HL-60 (cell line): ENCODE measurements around the gene DUSP5.

Source experiments
- DNase-seq, 2 experiments: peaks; one replicate each; pipeline ENCODE4 v3.0.0-alpha.2; 2010 to 2020; ENCODE audit warnings: low read depth in 1 of 2, low spot score in 1 of 2
- H3K27ac ChIP-seq: fragments of 250-450 bp; sonication (Bioruptor Pico); replicated peaks from 2 replicates; pipeline ENCODE4 v1.5.1; 2020; ENCODE audit warnings: mild to moderate bottlenecking, moderate library complexity
- H3K27me3 ChIP-seq: fragments of 250-450 bp; sonication (Bioruptor Pico); 2 replicates; pipeline ENCODE4 v1.5.1; 2021; ENCODE audit warnings: mild to moderate bottlenecking, moderate library complexity; ENCODE audit not compliant: insufficient read depth, poor library complexity, severe bottlenecking
- H3K4me3 ChIP-seq: replicated peaks from 2 replicates; pipeline ENCODE4 v1.5.1; 2011; ENCODE audit warnings: mild to moderate bottlenecking, control low read depth, low read length; ENCODE audit not compliant: insufficient read depth
- GABPA ChIP-seq: IDR thresholded peaks from 2 replicates; pipeline ENCODE4 v1.6.1; 2012; ENCODE audit warnings: low read depth
- POLR2AphosphoS5 ChIP-seq: IDR thresholded peaks from 2 replicates; pipeline ENCODE4 v1.6.1; 2012; ENCODE audit warnings: low read depth
- REST ChIP-seq: IDR thresholded peaks from 2 replicates; pipeline ENCODE4 v1.6.1; 2012; ENCODE audit warnings: low read depth; ENCODE audit not compliant: insufficient replicate concordance
- SPI1 ChIP-seq: IDR thresholded peaks from 2 replicates; pipeline ENCODE4 v1.6.1; 2012; ENCODE audit warnings: low read depth, mild to moderate bottlenecking, borderline replicate concordance
- TF ChIP-seq, protein P1 (sequence below): IDR thresholded peaks from one replicate; pipeline ENCODE4 v1.5.1; 2011; ENCODE audit warnings: low read length, control low read depth, inconsistent platforms; ENCODE audit not compliant: insufficient read depth

Gene DUSP5

DNA sequence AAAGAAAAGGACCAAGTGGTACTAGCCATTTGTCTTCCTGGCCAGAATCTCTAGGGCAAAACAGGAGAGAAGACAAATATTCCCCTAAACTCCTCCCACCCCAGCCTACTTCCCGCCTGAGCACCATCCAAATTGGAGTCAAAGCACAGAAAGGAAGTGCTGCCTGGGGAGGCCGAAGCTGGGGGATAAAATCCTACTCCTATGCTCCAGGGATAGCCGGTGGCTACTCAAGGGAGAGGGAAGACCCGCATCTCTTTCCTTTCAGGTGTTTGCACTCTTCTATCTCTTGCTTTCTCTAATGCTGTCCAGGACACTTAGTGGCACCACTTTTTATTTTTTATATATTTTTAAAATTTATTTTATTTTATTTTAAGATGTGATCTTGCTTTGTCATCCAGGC lies 7.1 kb upstream of the DUSP5 start:
- no peak for TF ChIP-seq SPI1
- TF ChIP-seq POLR2AphosphoS5, result no peak
- no peak for TF ChIP-seq REST
- TF ChIP-seq, protein P1, sequence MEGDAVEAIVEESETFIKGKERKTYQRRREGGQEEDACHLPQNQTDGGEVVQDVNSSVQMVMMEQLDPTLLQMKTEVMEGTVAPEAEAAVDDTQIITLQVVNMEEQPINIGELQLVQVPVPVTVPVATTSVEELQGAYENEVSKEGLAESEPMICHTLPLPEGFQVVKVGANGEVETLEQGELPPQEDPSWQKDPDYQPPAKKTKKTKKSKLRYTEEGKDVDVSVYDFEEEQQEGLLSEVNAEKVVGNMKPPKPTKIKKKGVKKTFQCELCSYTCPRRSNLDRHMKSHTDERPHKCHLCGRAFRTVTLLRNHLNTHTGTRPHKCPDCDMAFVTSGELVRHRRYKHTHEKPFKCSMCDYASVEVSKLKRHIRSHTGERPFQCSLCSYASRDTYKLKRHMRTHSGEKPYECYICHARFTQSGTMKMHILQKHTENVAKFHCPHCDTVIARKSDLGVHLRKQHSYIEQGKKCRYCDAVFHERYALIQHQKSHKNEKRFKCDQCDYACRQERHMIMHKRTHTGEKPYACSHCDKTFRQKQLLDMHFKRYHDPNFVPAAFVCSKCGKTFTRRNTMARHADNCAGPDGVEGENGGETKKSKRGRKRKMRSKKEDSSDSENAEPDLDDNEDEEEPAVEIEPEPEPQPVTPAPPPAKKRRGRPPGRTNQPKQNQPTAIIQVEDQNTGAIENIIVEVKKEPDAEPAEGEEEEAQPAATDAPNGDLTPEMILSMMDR, result no peak
- no peak for TF ChIP-seq GABPA
- Histone ChIP-seq H3K27me3 (no peaks in the 10 kb centered on the region), H3K27ac (no peak overlapping the region), H3K4me3 (no peak overlapping the region)
- no peak for DNase-seq

- H3K27ac ChIP-seq, result no peak overlapping the region
- TF ChIP-seq SPI1 (no peak), REST (no peak), GABPA (no peak), POLR2AphosphoS5 (no peak)
- TF ChIP-seq, protein P1, result no peak
- H3K27me3 ChIP-seq, result no peaks in the 10 kb centered on the region
- no peak overlapping the region for H3K4me3 ChIP-seq
- no peak for DNase-seq
These were observed 6.4 kb upstream of the DUSP5 start for GRCh38 chr10:110491346-110491745.

- no peak for DNase-seq
- Histone ChIP-seq H3K4me3 (no peak overlapping the region), H3K27ac (no peak overlapping the region), H3K27me3 (no peaks in the 10 kb centered on the region)
- TF ChIP-seq POLR2AphosphoS5 (no peak), SPI1 (no peak), GABPA (no peak), REST (no peak)
- TF ChIP-seq, protein P1, result no peak
These were observed 5.5 kb upstream of the DUSP5 start for GRCh38 chr10:110492069-110492822.
